Measurements from ENCODE around the gene TDO2. TPM values are rescaled to one million over a fixed set of nuclear protein-coding genes. Genes with fewer than 3 reads are reported as not detected.
A peak's percentile ranks its signal among the peaks of the same experiment; 100 is the strongest.

TDO2 gene
- total RNA-seq = 1.5 and 14.4 TPM in 2 replicates
- 0.09 and 0.26 TPM in 2 replicates for polyA plus RNA-seq
- polyA plus RNA-seq (2012) = 0.21 and 0.34 TPM in 2 replicates
- not detected in 2 replicates for polyA minus RNA-seq (ENCODE audit: low replicate concordance)

- Histone ChIP-seq H4K20me1 (ENCODE audit: control insufficient read depth, extremely low read depth, insufficient read depth, low read length) (no peaks in the 10 kb centered on the region), H3K4me1 (ENCODE audit: control insufficient read depth, extremely low read depth, insufficient read depth, low read length) (peaks cover 6% of the 10 kb centered on the region), H3K9me3 (ENCODE audit: control insufficient read depth, insufficient read depth, low read depth, low read length) (no peaks in the 10 kb centered on the region), H3K27me3 (ENCODE audit: control insufficient read depth, insufficient read depth, low read length) (no peaks in the 10 kb centered on the region), H2AFZ (ENCODE audit: low read length) (no peak within 1 kb of the TSS), H3K79me2 (ENCODE audit: control insufficient read depth, insufficient read depth, low read length) (no peaks in the 10 kb centered on the region), H3K4me3 (replicated peaks in 1 of 4; ENCODE audit: control extremely low read depth in 1 of 4, insufficient read depth in 1 of 4, low read depth in 3 of 4, low read length in 4 of 4) (peak within 1 kb of the TSS in 1 of 4 experiments; percentile 25), H3K36me3 (ENCODE audit: control insufficient read depth, insufficient read depth, low read length) (no peaks in the 10 kb centered on the region), H3K9ac (ENCODE audit: insufficient read depth, low read length) (no peak within 1 kb of the TSS), H3K4me2 (ENCODE audit: extremely low read depth, insufficient read depth, low read length) (no peak within 1 kb of the TSS), H3K27ac (ENCODE audit: insufficient read depth, low read length) (no peak within 1 kb of the TSS)
- no peak for TF ChIP-seq EZH2 (IDR thresholded peaks at IDR 0.05; ENCODE audit: low read length, missing control alignments)
- TF ChIP-seq, protein P1, sequence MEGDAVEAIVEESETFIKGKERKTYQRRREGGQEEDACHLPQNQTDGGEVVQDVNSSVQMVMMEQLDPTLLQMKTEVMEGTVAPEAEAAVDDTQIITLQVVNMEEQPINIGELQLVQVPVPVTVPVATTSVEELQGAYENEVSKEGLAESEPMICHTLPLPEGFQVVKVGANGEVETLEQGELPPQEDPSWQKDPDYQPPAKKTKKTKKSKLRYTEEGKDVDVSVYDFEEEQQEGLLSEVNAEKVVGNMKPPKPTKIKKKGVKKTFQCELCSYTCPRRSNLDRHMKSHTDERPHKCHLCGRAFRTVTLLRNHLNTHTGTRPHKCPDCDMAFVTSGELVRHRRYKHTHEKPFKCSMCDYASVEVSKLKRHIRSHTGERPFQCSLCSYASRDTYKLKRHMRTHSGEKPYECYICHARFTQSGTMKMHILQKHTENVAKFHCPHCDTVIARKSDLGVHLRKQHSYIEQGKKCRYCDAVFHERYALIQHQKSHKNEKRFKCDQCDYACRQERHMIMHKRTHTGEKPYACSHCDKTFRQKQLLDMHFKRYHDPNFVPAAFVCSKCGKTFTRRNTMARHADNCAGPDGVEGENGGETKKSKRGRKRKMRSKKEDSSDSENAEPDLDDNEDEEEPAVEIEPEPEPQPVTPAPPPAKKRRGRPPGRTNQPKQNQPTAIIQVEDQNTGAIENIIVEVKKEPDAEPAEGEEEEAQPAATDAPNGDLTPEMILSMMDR (conservative IDR thresholded peaks at IDR 0.05 in 1 of 2, IDR thresholded peaks at IDR 0.05 in 1 of 2; ENCODE audit: low read depth in 1 of 2, low read length in 2 of 2) = no peak
- peak in 1 of 2 donors; percentile 70 for DNase-seq (ENCODE audit: low read depth in 2 of 2)
These were observed at the start of gene TDO2 for GRCh38 chr4:155903453-155903852. TSS of gene TDO2 (plus strand) at chr4:155903696. CDS start at chr4:155903759, 63 bp downstream.

GRCh38 chr4:155854582-155855226 lies 48.8 kb upstream of the TDO2 start:
- Histone ChIP-seq H3K4me1 (ENCODE audit: control insufficient read depth, extremely low read depth, insufficient read depth, low read length) (no peaks in the 10 kb centered on the region), H3K9me3 (ENCODE audit: control insufficient read depth, insufficient read depth, low read depth, low read length) (no peaks in the 10 kb centered on the region), H3K36me3 (ENCODE audit: control insufficient read depth, insufficient read depth, low read length) (no peaks in the 10 kb centered on the region), H3K27me3 (ENCODE audit: control insufficient read depth, insufficient read depth, low read length) (no peaks in the 10 kb centered on the region), H3K9ac (ENCODE audit: insufficient read depth, low read length) (no peak overlapping the region), H3K4me2 (ENCODE audit: extremely low read depth, insufficient read depth, low read length) (no peak overlapping the region), H4K20me1 (ENCODE audit: control insufficient read depth, extremely low read depth, insufficient read depth, low read length) (no peaks in the 10 kb centered on the region), H3K4me3 (replicated peaks in 1 of 4; ENCODE audit: control extremely low read depth in 1 of 4, insufficient read depth in 1 of 4, low read depth in 3 of 4, low read length in 4 of 4) (peak overlapping the region in 1 of 4 experiments; percentile 8), H3K27ac (ENCODE audit: insufficient read depth, low read length) (no peak overlapping the region), H2AFZ (ENCODE audit: low read length) (peak overlapping the region; percentile 4), H3K79me2 (ENCODE audit: control insufficient read depth, insufficient read depth, low read length) (no peaks in the 10 kb centered on the region)
- TF ChIP-seq EZH2 (IDR thresholded peaks at IDR 0.05; ENCODE audit: low read length, missing control alignments) = no peak
- TF ChIP-seq, protein P1 (conservative IDR thresholded peaks at IDR 0.05 in 1 of 2, IDR thresholded peaks at IDR 0.05 in 1 of 2; ENCODE audit: low read depth in 1 of 2, low read length in 2 of 2) = no peak
- DNase-seq (ENCODE audit: low read depth in 2 of 2) = peak; percentile 70 to 79

DNA sequence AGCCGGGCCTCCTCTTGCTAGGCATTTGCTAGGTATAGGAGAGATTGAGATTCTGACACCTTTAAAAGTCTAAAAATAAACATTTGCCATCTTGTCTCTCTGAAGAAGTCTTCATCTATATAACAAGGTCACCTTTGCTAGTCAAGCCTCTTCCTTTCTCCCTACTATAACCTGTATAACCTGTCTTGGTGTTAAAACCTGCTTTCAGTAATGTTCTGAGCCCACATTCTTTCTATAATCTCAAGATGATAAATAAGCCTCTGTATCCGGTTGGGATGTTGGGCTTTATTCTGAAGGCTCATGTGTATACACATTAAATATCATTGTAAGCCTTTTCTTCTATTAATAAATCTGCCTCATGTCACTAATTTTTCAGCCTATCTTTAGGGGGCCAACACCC lies 47.6 kb upstream of the TDO2 start:
- Histone ChIP-seq H3K79me2 (ENCODE audit: control insufficient read depth, insufficient read depth, low read length) (no peaks in the 10 kb centered on the region), H3K9me3 (ENCODE audit: control insufficient read depth, insufficient read depth, low read depth, low read length) (no peaks in the 10 kb centered on the region), H3K36me3 (ENCODE audit: control insufficient read depth, insufficient read depth, low read length) (no peaks in the 10 kb centered on the region), H3K9ac (ENCODE audit: insufficient read depth, low read length) (no peak overlapping the region), H2AFZ (ENCODE audit: low read length) (no peak overlapping the region), H4K20me1 (ENCODE audit: control insufficient read depth, extremely low read depth, insufficient read depth, low read length) (no peaks in the 10 kb centered on the region), H3K4me3 (replicated peaks in 1 of 4; ENCODE audit: control extremely low read depth in 1 of 4, insufficient read depth in 1 of 4, low read depth in 3 of 4, low read length in 4 of 4) (no peak overlapping the region), H3K4me1 (ENCODE audit: control insufficient read depth, extremely low read depth, insufficient read depth, low read length) (no peaks in the 10 kb centered on the region), H3K4me2 (ENCODE audit: extremely low read depth, insufficient read depth, low read length) (no peak overlapping the region), H3K27ac (ENCODE audit: insufficient read depth, low read length) (no peak overlapping the region), H3K27me3 (ENCODE audit: control insufficient read depth, insufficient read depth, low read length) (no peaks in the 10 kb centered on the region)
- TF ChIP-seq EZH2 (IDR thresholded peaks at IDR 0.05; ENCODE audit: low read length, missing control alignments) = no peak
- TF ChIP-seq, protein P1 (conservative IDR thresholded peaks at IDR 0.05 in 1 of 2, IDR thresholded peaks at IDR 0.05 in 1 of 2; ENCODE audit: low read depth in 1 of 2, low read length in 2 of 2) = no peak
- no peak for DNase-seq (ENCODE audit: low read depth in 2 of 2)

All from fibroblast of lung (primary cell).